H9 (cell line): Measurements from ENCODE around the gene CDH22. TPM values are rescaled to one million over a fixed set of nuclear protein-coding genes. Genes with fewer than 3 reads are reported as not detected.

ENCODE experiments used
- DNase-seq: peaks from one replicate; pipeline ENCODE4 v3.0.0-alpha.2; 2017
- H2AFZ ChIP-seq: one replicate; pipeline ENCODE4 v1.6.1; 2013; ENCODE audit warnings: mild to moderate bottlenecking, low read length, control low read depth, moderate library complexity
- H2AK5ac ChIP-seq: 2 replicates; pipeline ENCODE4 v1.6.1; 2013; ENCODE audit warnings: low read length, control low read depth, mixed read lengths; ENCODE audit not compliant: insufficient read length
- H2BK120ac ChIP-seq: one replicate; pipeline ENCODE4 v1.6.1; 2013; ENCODE audit warnings: low read depth, mild to moderate bottlenecking, low read length, control low read depth, inconsistent platforms; ENCODE audit not compliant: poor library complexity, severe bottlenecking
- H2BK12ac ChIP-seq: 2 replicates; pipeline ENCODE4 v1.6.1; 2013; ENCODE audit warnings: low read length, control low read depth, mixed read lengths, low read depth; ENCODE audit not compliant: insufficient read length
- H2BK15ac ChIP-seq: 2 replicates; pipeline ENCODE4 v1.6.1; 2013; ENCODE audit warnings: low read depth, low read length, control low read depth
- H2BK20ac ChIP-seq: one replicate; pipeline ENCODE4 v1.6.1; 2013; ENCODE audit warnings: low read depth, mild to moderate bottlenecking, low read length, control low read depth, inconsistent platforms; ENCODE audit not compliant: poor library complexity, severe bottlenecking
- H2BK5ac ChIP-seq: 2 replicates; pipeline ENCODE4 v1.6.1; 2013; ENCODE audit warnings: low read length, control low read depth, mixed read lengths; ENCODE audit not compliant: insufficient read length
- H3K14ac ChIP-seq: 2 replicates; pipeline ENCODE4 v1.6.1; 2013; ENCODE audit warnings: low read length, control low read depth; ENCODE audit not compliant: insufficient read depth
- H3K18ac ChIP-seq: 2 replicates; pipeline ENCODE4 v1.6.1; 2013; ENCODE audit warnings: low read depth, mild to moderate bottlenecking, mixed read lengths, low read length, control low read depth; ENCODE audit not compliant: insufficient read length
- H3K23ac ChIP-seq: 2 replicates; pipeline ENCODE4 v1.6.1; 2013; ENCODE audit warnings: low read length, control low read depth, mixed read lengths, low read depth; ENCODE audit not compliant: insufficient read length
- H3K23me2 ChIP-seq: 2 replicates; pipeline ENCODE4 v1.6.1; 2013; ENCODE audit warnings: low read depth, mild to moderate bottlenecking, mixed read lengths, low read length, control low read depth; ENCODE audit not compliant: insufficient read length, poor library complexity, severe bottlenecking
- H3K27ac ChIP-seq: 2 replicates; pipeline ENCODE4 v1.5.1; 2013; ENCODE audit warnings: low read length, control low read depth, mixed read lengths, low read depth; ENCODE audit not compliant: insufficient read length
- H3K27me3 ChIP-seq: 2 replicates; pipeline ENCODE4 v1.6.1; 2013; ENCODE audit warnings: low read length, control low read depth, inconsistent platforms; ENCODE audit not compliant: insufficient read depth
- H3K4ac ChIP-seq: 2 replicates; pipeline ENCODE4 v1.6.1; 2013; ENCODE audit warnings: low read depth, mild to moderate bottlenecking, control low read depth, inconsistent platforms, low read length, moderate library complexity
- H3K4me1 ChIP-seq: 2 replicates; pipeline ENCODE4 v1.6.1; 2013; ENCODE audit warnings: low read length, control low read depth, inconsistent platforms; ENCODE audit not compliant: insufficient read depth
- H3K4me2 ChIP-seq: 2 replicates; pipeline ENCODE4 v1.6.1; 2013; ENCODE audit warnings: low read length, control low read depth, mixed read lengths; ENCODE audit not compliant: insufficient read length, insufficient read depth
- H3K56ac ChIP-seq: 2 replicates; pipeline ENCODE4 v1.6.1; 2013; ENCODE audit warnings: low read depth, mild to moderate bottlenecking, mixed read lengths, low read length, control low read depth; ENCODE audit not compliant: insufficient read length
- H3K79me1 ChIP-seq: 2 replicates; pipeline ENCODE4 v1.6.1; 2013; ENCODE audit warnings: low read depth, mild to moderate bottlenecking, moderate library complexity, low read length, control low read depth, inconsistent platforms; ENCODE audit not compliant: insufficient read depth, poor library complexity, severe bottlenecking
- H3K79me2 ChIP-seq: 2 replicates; pipeline ENCODE4 v1.6.1; 2013; ENCODE audit warnings: low read length, control low read depth, inconsistent platforms; ENCODE audit not compliant: insufficient read depth
- H3K9ac ChIP-seq: 2 replicates; pipeline ENCODE4 v1.6.1; 2013; ENCODE audit warnings: low read length, control low read depth, mixed read lengths; ENCODE audit not compliant: insufficient read length; ENCODE audit errors: extremely low read depth
- H3K9me3 ChIP-seq: one replicate; pipeline ENCODE4 v1.6.1; 2013; ENCODE audit warnings: low read depth, low read length, inconsistent platforms; ENCODE audit not compliant: control insufficient read depth
- H3T11ph ChIP-seq: one replicate; pipeline ENCODE4 v1.6.1; 2013; ENCODE audit warnings: mild to moderate bottlenecking, low read length, control low read depth, inconsistent platforms
- H4K20me1 ChIP-seq: one replicate; pipeline ENCODE4 v1.6.1; 2013; ENCODE audit not compliant: control insufficient read depth, insufficient read length, insufficient read depth
- H4K5ac ChIP-seq: 2 replicates; pipeline ENCODE4 v1.6.1; 2013; ENCODE audit warnings: low read depth, mild to moderate bottlenecking, mixed read lengths, low read length, control low read depth; ENCODE audit not compliant: insufficient read length
- H4K8ac ChIP-seq: replicated peaks from 2 replicates; pipeline ENCODE4 v1.6.1; 2013; ENCODE audit warnings: low read length, control low read depth, mixed read lengths, low read depth; ENCODE audit not compliant: insufficient read length
- H4K91ac ChIP-seq: 2 replicates; pipeline ENCODE4 v1.6.1; 2013; ENCODE audit warnings: low read depth, mild to moderate bottlenecking, moderate library complexity, mixed read lengths, low read length, control low read depth; ENCODE audit not compliant: insufficient read length
- H3K27ac Mint-ChIP-seq, 3 experiments: 2 replicates in 2 of 3; 3 replicates in 1 of 3; pipeline ENCODE4 v1.8.0; 2020 to 2021; ENCODE audit warnings: mixed read lengths in 3 of 3, mild to moderate bottlenecking in 1 of 3, moderate library complexity in 1 of 3
- H3K27me3 Mint-ChIP-seq: 2 replicates; pipeline ENCODE4 v1.8.0; 2021; ENCODE audit warnings: low read depth, mild to moderate bottlenecking, moderate library complexity, mixed read lengths
- H3K36me3 Mint-ChIP-seq, 3 experiments: 2 replicates in 2 of 3; 3 replicates in 1 of 3; pipeline ENCODE4 v1.8.0; 2020 to 2021; ENCODE audit warnings: low read depth in 3 of 3, mixed read lengths in 3 of 3; ENCODE audit not compliant: insufficient read depth in 1 of 3
- H3K4me1 Mint-ChIP-seq, 2 experiments: 2 replicates each; pipeline ENCODE4 v1.8.0; 2020; ENCODE audit warnings: mixed read lengths in 2 of 2
- H3K4me3 Mint-ChIP-seq, 2 experiments: 2 replicates in 1 of 2; 3 replicates in 1 of 2; pipeline ENCODE4 v1.8.0; 2020 to 2021; ENCODE audit warnings: mild to moderate bottlenecking in 2 of 2, mixed read lengths in 2 of 2, moderate library complexity in 1 of 2
- H3K9me3 Mint-ChIP-seq, 2 experiments: 2 replicates in 1 of 2; 3 replicates in 1 of 2; pipeline ENCODE4 v1.8.0; 2020; ENCODE audit warnings: mild to moderate bottlenecking in 2 of 2, mixed read lengths in 2 of 2, moderate library complexity in 1 of 2
- CTCF ChIP-seq: fragments of 200-600 bp; sonication (generic); conservative IDR thresholded peaks from 3 replicates; pipeline ENCODE4 v1.8.0; 2021; ENCODE audit warnings: antibody characterized with exemption, mild to moderate bottlenecking
- WGBS: extraction: QIAGEN DNeasy Blood & Tissue Kit; methylation state at CpG from one replicate; pipeline ENCODE4 v1.1.7; 2013; ENCODE audit warnings: missing lambda C conversion rate, low lambda C conversion rate, mixed read lengths; ENCODE audit not compliant: insufficient read length; ENCODE audit errors: extremely low coverage; 5-methylcytosine and 5-hydroxymethylcytosine counted together
- total RNA-seq: library from RNA; stranded (reverse); gene quantifications from 2 replicates; pipeline ENCODE4 v1.2.1, GENCODE V29; 2021

The CDH22 gene
- total RNA-seq, 1 experiment from 2014 or later, result not detected

GRCh38 chr20:46257887-46258286 lies 50.4 kb downstream of the CDH22 start:
- Histone ChIP-seq H3K27me3 (no peaks in the 10 kb centered on the region), H3K79me2 (no peaks in the 10 kb centered on the region), H2BK120ac (no peak overlapping the region), H3K4me2 (no peak overlapping the region), H2AFZ (no peak overlapping the region), H2BK15ac (no peak overlapping the region), H3K14ac (no peak overlapping the region), H3K4ac (no peak overlapping the region), H3K9ac (no peak overlapping the region), H4K20me1 (no peaks in the 10 kb centered on the region), H2BK20ac (no peak overlapping the region), H3T11ph (no peak overlapping the region), H4K8ac (no peak overlapping the region), H3K23me2 (no peaks in the 10 kb centered on the region), H3K79me1 (no peaks in the 10 kb centered on the region), H4K91ac (no peak overlapping the region), H2BK5ac (no peak overlapping the region), H2BK12ac (no peak overlapping the region), H3K27ac (no peak overlapping the region), H3K56ac (no peak overlapping the region), H3K23ac (no peak overlapping the region), H2AK5ac (no peak overlapping the region), H3K9me3 (no peaks in the 10 kb centered on the region), H3K4me1 (no peaks in the 10 kb centered on the region), H3K18ac (no peak overlapping the region), H4K5ac (no peak overlapping the region)
- Mint-ChIP-seq H3K4me3 (no peak overlapping the region), H3K36me3 (no peaks in the 10 kb centered on the region), H3K27me3 (peaks cover 39% of the 10 kb centered on the region), H3K9me3 (peaks cover 0 to 3% of the 10 kb centered on the region in 2 experiments; a peak in 2 of 5 replicates), H3K27ac (no peak overlapping the region), H3K4me1 (peaks cover 2 to 3% of the 10 kb centered on the region in 2 experiments; a peak in 3 of 4 replicates)
- DNase-seq, result no peak
- WGBS, result no CpG with 5 or more reads among the region's 4 CpGs
- no peak for TF ChIP-seq CTCF
